OCI-LY1 (cell line): Measurements from ENCODE around the gene FAM131C.
"Not testable (repeated sequence)": the region's sequence is repeated elsewhere in the genome, so short reads cannot be mapped to it uniquely, and the experiment has no call there.

ENCODE experiments used
- EZH2 ChIP-seq: fragments of 200-600 bp; sonication (generic), shearing (Covaris generic); IDR thresholded peaks from 2 replicates; pipeline ENCODE4 v1.8.0; 2017; ENCODE audit warnings: borderline replicate concordance, mixed run types, mild to moderate bottlenecking, antibody characterized with exemption, low read length, moderate library complexity, mixed read lengths
- TF ChIP-seq, protein P1 (sequence below): fragments of 200-600 bp; sonication (generic), shearing (Covaris generic); IDR thresholded peaks from 2 replicates; pipeline ENCODE4 v1.5.1; 2017; ENCODE audit warnings: mild to moderate bottlenecking, antibody characterized with exemption, low read length, moderate library complexity, mixed read lengths

DNA sequence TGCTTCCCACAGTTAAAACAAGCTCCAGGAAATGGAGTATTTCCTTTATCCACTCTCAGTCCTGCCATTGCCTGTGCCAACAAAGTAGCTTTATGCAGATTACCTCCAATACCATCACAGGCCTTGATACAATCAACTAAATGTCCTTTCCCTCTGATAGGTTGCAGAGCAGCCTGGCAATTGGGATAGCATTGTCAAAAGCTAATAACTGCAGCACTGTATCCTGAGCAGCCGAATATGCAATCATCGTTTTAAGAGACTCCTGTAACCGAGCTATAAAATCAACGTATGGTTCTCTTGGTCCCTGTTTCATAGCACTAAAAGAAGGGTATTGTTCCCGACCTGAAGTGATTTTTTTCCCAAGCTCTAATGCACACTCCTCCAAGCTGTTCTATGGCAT lies 33.6 kb upstream of the FAM131C start:
- TF ChIP-seq, protein P1, sequence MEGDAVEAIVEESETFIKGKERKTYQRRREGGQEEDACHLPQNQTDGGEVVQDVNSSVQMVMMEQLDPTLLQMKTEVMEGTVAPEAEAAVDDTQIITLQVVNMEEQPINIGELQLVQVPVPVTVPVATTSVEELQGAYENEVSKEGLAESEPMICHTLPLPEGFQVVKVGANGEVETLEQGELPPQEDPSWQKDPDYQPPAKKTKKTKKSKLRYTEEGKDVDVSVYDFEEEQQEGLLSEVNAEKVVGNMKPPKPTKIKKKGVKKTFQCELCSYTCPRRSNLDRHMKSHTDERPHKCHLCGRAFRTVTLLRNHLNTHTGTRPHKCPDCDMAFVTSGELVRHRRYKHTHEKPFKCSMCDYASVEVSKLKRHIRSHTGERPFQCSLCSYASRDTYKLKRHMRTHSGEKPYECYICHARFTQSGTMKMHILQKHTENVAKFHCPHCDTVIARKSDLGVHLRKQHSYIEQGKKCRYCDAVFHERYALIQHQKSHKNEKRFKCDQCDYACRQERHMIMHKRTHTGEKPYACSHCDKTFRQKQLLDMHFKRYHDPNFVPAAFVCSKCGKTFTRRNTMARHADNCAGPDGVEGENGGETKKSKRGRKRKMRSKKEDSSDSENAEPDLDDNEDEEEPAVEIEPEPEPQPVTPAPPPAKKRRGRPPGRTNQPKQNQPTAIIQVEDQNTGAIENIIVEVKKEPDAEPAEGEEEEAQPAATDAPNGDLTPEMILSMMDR, result not testable (repeated sequence)
- not testable (repeated sequence) for TF ChIP-seq EZH2
